HG02981 (cell line): ENCODE measurements around the gene CACNG5.

Experiments
- ATAC-seq: cut with Tn5 transposase; IDR thresholded peaks from one replicate; pipeline ENCODE4 v1.9.1; 2021; ENCODE audit warnings: mild to moderate bottlenecking, moderate library complexity; ENCODE audit not compliant: unreplicated experiment

The CACNG5 gene

GRCh38 chr17:66822009-66822408, 12.9 kb upstream of the CACNG5 start:
- no peak for ATAC-seq

GRCh38 chr17:66826856-66827255, 8.1 kb upstream of the CACNG5 start:
- ATAC-seq, result no peak

GRCh38 chr17:66829386-66829864, 5.5 kb upstream of the CACNG5 start:
- ATAC-seq, result no peak

- ATAC-seq, result no peak
These were observed 5.0 kb upstream of the CACNG5 start for GRCh38 chr17:66829883-66830282.

GRCh38 chr17:66830451-66830850, 4.5 kb upstream of the CACNG5 start:
- ATAC-seq, result no peak

- ATAC-seq, result no peak
These were observed 3.3 kb upstream of the CACNG5 start for GRCh38 chr17:66831383-66832210.

- ATAC-seq, result no peak
These were observed 1.7 kb upstream of the CACNG5 start for GRCh38 chr17:66833201-66833600.

- ATAC-seq, result no peak
These were observed 445 bp upstream of the CACNG5 start for GRCh38 chr17:66834426-66834918.

GRCh38 chr17:66835476-66835875, 559 bp downstream of the CACNG5 start:
- ATAC-seq, result no peak

GRCh38 chr17:66836063-66837005, 1.4 kb downstream of the CACNG5 start:
- ATAC-seq, result no peak

- ATAC-seq, result no peak
These were observed 2.3 kb downstream of the CACNG5 start for GRCh38 chr17:66837226-66837625.

GRCh38 chr17:66837885-66838665, 3.2 kb downstream of the CACNG5 start:
- ATAC-seq, result no peak

- ATAC-seq, result no peak
These were observed 4.7 kb downstream of the CACNG5 start for GRCh38 chr17:66839616-66840015.

- ATAC-seq, result no peak
These were observed 5.1 kb downstream of the CACNG5 start for GRCh38 chr17:66840061-66840460.

GRCh38 chr17:66841328-66841727, 6.4 kb downstream of the CACNG5 start:
- no peak for ATAC-seq

- ATAC-seq, result no peak
These were observed 6.8 kb downstream of the CACNG5 start for GRCh38 chr17:66841744-66842143.

GRCh38 chr17:66842505-66842904, 7.6 kb downstream of the CACNG5 start:
- no peak for ATAC-seq

- ATAC-seq, result no peak
These were observed 8.0 kb downstream of the CACNG5 start for GRCh38 chr17:66842959-66843358.

GRCh38 chr17:66843627-66844026, 8.7 kb downstream of the CACNG5 start:
- no peak for ATAC-seq

- no peak for ATAC-seq
These were observed 12.8 kb downstream of the CACNG5 start for GRCh38 chr17:66847704-66848103.

GRCh38 chr17:66848496-66848895, 13.6 kb downstream of the CACNG5 start:
- ATAC-seq, result no peak
